Measurements from ENCODE around the gene TMEM184C.

The TMEM184C gene

GRCh38 chr4:147638942-147639341, 21.7 kb downstream of the TMEM184C start:
- Histone ChIP-seq H3K36me3 (replicated peaks; ENCODE audit: insufficient read depth, low read length) (peaks cover 7% of the 10 kb centered on the region; the same call in 1 of the 2 replicates), H3F3A (ENCODE audit: insufficient read depth, low read length) (no peaks in the 10 kb centered on the region), H3K27me3 (replicated peaks; ENCODE audit: insufficient read depth, low read length) (no peaks in the 10 kb centered on the region), H3K27ac (ENCODE audit: low read length) (no peak overlapping the region), H4K20me1 (ENCODE audit: insufficient read depth, low read length) (no peaks in the 10 kb centered on the region), H3K9me2 (replicated peaks; ENCODE audit: insufficient read depth, low read length) (no peaks in the 10 kb centered on the region), H3K9me3 (replicated peaks; ENCODE audit: insufficient read depth, low read length) (no peaks in the 10 kb centered on the region), H3K9ac (ENCODE audit: low read length) (no peak overlapping the region), H3K4me1 (ENCODE audit: low read length) (no peaks in the 10 kb centered on the region), H3K79me2 (ENCODE audit: low read length) (no peaks in the 10 kb centered on the region), H3K4me3 (ENCODE audit: low read length) (no peak overlapping the region), H2AFZ (ENCODE audit: low read length) (no peak overlapping the region), H3K4me2 (ENCODE audit: low read depth, low read length) (no peak overlapping the region)
- TF ChIP-seq EZH2phosphoT487 (IDR thresholded peaks at IDR 0.05; ENCODE audit: low read length) (no peak), CTCF (IDR thresholded peaks at IDR 0.05; ENCODE audit: low read length) (no peak), EZH2 (optimal IDR thresholded peaks at IDR 0.05; ENCODE audit: low read depth, low read length) (no peak)
- no peak for DNase-seq

- Histone ChIP-seq H3K27ac (ENCODE audit: low read length) (no peak overlapping the region), H3K9ac (ENCODE audit: low read length) (no peak overlapping the region), H2AFZ (ENCODE audit: low read length) (no peak overlapping the region), H3K36me3 (replicated peaks; ENCODE audit: insufficient read depth, low read length) (peaks cover 4% of the 10 kb centered on the region; the same call in 1 of the 2 replicates), H3F3A (ENCODE audit: insufficient read depth, low read length) (no peaks in the 10 kb centered on the region), H3K4me1 (ENCODE audit: low read length) (no peaks in the 10 kb centered on the region), H3K4me2 (ENCODE audit: low read depth, low read length) (no peak overlapping the region), H3K9me2 (replicated peaks; ENCODE audit: insufficient read depth, low read length) (no peaks in the 10 kb centered on the region), H3K79me2 (ENCODE audit: low read length) (no peaks in the 10 kb centered on the region), H3K9me3 (replicated peaks; ENCODE audit: insufficient read depth, low read length) (no peaks in the 10 kb centered on the region), H3K4me3 (ENCODE audit: low read length) (no peak overlapping the region), H4K20me1 (ENCODE audit: insufficient read depth, low read length) (no peaks in the 10 kb centered on the region), H3K27me3 (replicated peaks; ENCODE audit: insufficient read depth, low read length) (no peaks in the 10 kb centered on the region)
- TF ChIP-seq EZH2 (optimal IDR thresholded peaks at IDR 0.05; ENCODE audit: low read depth, low read length) = no peak
- TF ChIP-seq CTCF (IDR thresholded peaks at IDR 0.05; ENCODE audit: low read length) = no peak
- no peak for TF ChIP-seq EZH2phosphoT487 (IDR thresholded peaks at IDR 0.05; ENCODE audit: low read length)
- DNase-seq = no peak
Measured at GRCh38 chr4:147639388-147639787, 22.2 kb downstream of the TMEM184C start.

- Histone ChIP-seq H3K36me3 (replicated peaks; ENCODE audit: insufficient read depth, low read length) (0 out of 2 replicates have a peak, but pooled peaks cover 4% of the 10 kb centered on the region), H3K9ac (ENCODE audit: low read length) (no peak overlapping the region), H3K27me3 (replicated peaks; ENCODE audit: insufficient read depth, low read length) (no peaks in the 10 kb centered on the region), H3K4me3 (ENCODE audit: low read length) (no peak overlapping the region), H3K79me2 (ENCODE audit: low read length) (no peaks in the 10 kb centered on the region), H2AFZ (ENCODE audit: low read length) (no peak overlapping the region), H3K4me1 (ENCODE audit: low read length) (no peaks in the 10 kb centered on the region), H4K20me1 (ENCODE audit: insufficient read depth, low read length) (no peaks in the 10 kb centered on the region), H3K4me2 (ENCODE audit: low read depth, low read length) (no peak overlapping the region), H3K9me3 (replicated peaks; ENCODE audit: insufficient read depth, low read length) (no peaks in the 10 kb centered on the region), H3F3A (ENCODE audit: insufficient read depth, low read length) (no peaks in the 10 kb centered on the region), H3K27ac (ENCODE audit: low read length) (no peak overlapping the region), H3K9me2 (replicated peaks; ENCODE audit: insufficient read depth, low read length) (no peaks in the 10 kb centered on the region)
- TF ChIP-seq EZH2 (optimal IDR thresholded peaks at IDR 0.05; ENCODE audit: low read depth, low read length) = no peak
- TF ChIP-seq CTCF (IDR thresholded peaks at IDR 0.05; ENCODE audit: low read length) = no peak
- TF ChIP-seq EZH2phosphoT487 (IDR thresholded peaks at IDR 0.05; ENCODE audit: low read length) = no peak
- DNase-seq = no peak
Measured at GRCh38 chr4:147640331-147640730, 23.1 kb downstream of the TMEM184C start.
